Mesothelial cell of epicardium (in vitro differentiated cells): ENCODE results near the gene PAEP. TPM values are rescaled to one million over a fixed set of nuclear protein-coding genes. Genes with fewer than 3 reads are reported as not detected.
"Not testable (repeated sequence)": the region's sequence is repeated elsewhere in the genome, so short reads cannot be mapped to it uniquely, and the experiment has no call there.

ENCODE experiments used
- DNase-seq, 2 experiments: peaks; one replicate each; pipeline ENCODE4 v3.0.0; 2021; ENCODE audit warnings: low spot score in 2 of 2; ENCODE audit not compliant: unreplicated experiment in 2 of 2
- H3K27ac Mint-ChIP-seq: 2 replicates; pipeline ENCODE4 v1.8.0; 2021; ENCODE audit warnings: mixed read lengths
- H3K27me3 Mint-ChIP-seq: 2 replicates; pipeline ENCODE4 v1.8.0; 2021; ENCODE audit warnings: low read depth, mixed read lengths
- H3K36me3 Mint-ChIP-seq: 2 replicates; pipeline ENCODE4 v1.8.0; 2021; ENCODE audit warnings: mixed read lengths
- H3K4me1 Mint-ChIP-seq: 2 replicates; pipeline ENCODE4 v1.8.0; 2021; ENCODE audit warnings: mixed read lengths
- H3K4me3 Mint-ChIP-seq: 2 replicates; pipeline ENCODE4 v1.8.0; 2021; ENCODE audit warnings: mild to moderate bottlenecking, moderate library complexity, mixed read lengths
- H3K9me3 Mint-ChIP-seq: 2 replicates; pipeline ENCODE4 v1.8.0; 2021; ENCODE audit warnings: mixed read lengths
- CTCF ChIP-seq: fragments of 200-600 bp; sonication (generic); IDR thresholded peaks from one replicate; pipeline ENCODE4 v1.5.0; 2021; ENCODE audit warnings: antibody characterized with exemption; ENCODE audit not compliant: unreplicated experiment
- total RNA-seq: library from RNA; stranded (reverse); gene quantifications from 3 replicates; pipeline ENCODE4 v1.2.1, GENCODE V29; 2021

PAEP gene
- total RNA-seq, 1 donor from 2014 or later, result not detected

- H3K9me3 Mint-ChIP-seq, result peaks cover 13% of the 10 kb centered on the region
- no peak for DNase-seq
- H3K4me1 Mint-ChIP-seq, result peaks cover 7% of the 10 kb centered on the region
- H3K27ac Mint-ChIP-seq, result no peak overlapping the region
- H3K36me3 Mint-ChIP-seq, result no peaks in the 10 kb centered on the region
- TF ChIP-seq CTCF, result no peak
- H3K27me3 Mint-ChIP-seq, result no peaks in the 10 kb centered on the region
- no peak overlapping the region for H3K4me3 Mint-ChIP-seq
Observed at GRCh38 chr9:135531096-135531495, 30.5 kb upstream of the PAEP start.

- TF ChIP-seq CTCF, result no peak
- no peaks in the 10 kb centered on the region for H3K36me3 Mint-ChIP-seq
- H3K27me3 Mint-ChIP-seq, result no peaks in the 10 kb centered on the region
- peaks cover 10% of the 10 kb centered on the region for H3K4me1 Mint-ChIP-seq
- H3K9me3 Mint-ChIP-seq, result peaks cover 13% of the 10 kb centered on the region
- peak in 1 of 2 experiments; percentile 24 for DNase-seq
- no peak overlapping the region for H3K4me3 Mint-ChIP-seq
- no peak overlapping the region for H3K27ac Mint-ChIP-seq
Observed at GRCh38 chr9:135533113-135533512, 28.4 kb upstream of the PAEP start.

GRCh38 chr9:135533674-135534073, 27.9 kb upstream of the PAEP start:
- no peaks in the 10 kb centered on the region for H3K27me3 Mint-ChIP-seq
- peaks cover 13% of the 10 kb centered on the region for H3K9me3 Mint-ChIP-seq
- no peaks in the 10 kb centered on the region for H3K36me3 Mint-ChIP-seq
- H3K4me1 Mint-ChIP-seq, result peaks cover 10% of the 10 kb centered on the region
- TF ChIP-seq CTCF, result no peak
- no peak overlapping the region for H3K4me3 Mint-ChIP-seq
- peak in 1 of 2 experiments; percentile 32 for DNase-seq
- no peak overlapping the region for H3K27ac Mint-ChIP-seq

- not testable (repeated sequence) for H3K27ac Mint-ChIP-seq, H3K36me3 Mint-ChIP-seq, H3K27me3 Mint-ChIP-seq, H3K4me3 Mint-ChIP-seq
- Mint-ChIP-seq H3K4me1 (peaks cover 10% of the 10 kb centered on the region), H3K9me3 (peaks cover 11% of the 10 kb centered on the region)
- peak in 1 of 2 experiments; percentile 34 for DNase-seq
Observed at GRCh38 chr9:135534192-135534711, 27.3 kb upstream of the PAEP start.

GRCh38 chr9:135534826-135535225, 26.7 kb upstream of the PAEP start:
- DNase-seq, result not testable (repeated sequence)

DNA sequence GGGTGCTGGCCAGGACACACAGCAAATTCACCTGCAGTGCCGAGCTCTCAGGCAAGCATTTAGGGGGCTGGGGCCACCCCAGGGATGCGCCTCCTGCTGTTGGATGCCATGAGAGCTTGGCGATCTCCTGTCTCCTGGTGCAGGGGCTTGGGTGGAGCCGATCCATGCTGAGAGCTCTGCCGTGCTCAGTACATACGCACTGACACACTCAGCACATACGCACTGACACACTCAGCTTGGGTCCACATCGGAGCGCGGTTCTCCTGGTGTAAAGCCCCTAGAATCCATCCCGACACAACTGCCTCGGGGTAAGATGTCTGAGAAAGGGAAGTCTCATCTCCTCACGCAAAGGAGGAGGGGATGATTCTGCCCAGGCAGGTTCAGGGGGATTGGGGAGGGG, 25.9 kb upstream of the PAEP start:
- not testable (repeated sequence) for DNase-seq, H3K9me3 Mint-ChIP-seq, H3K27ac Mint-ChIP-seq, H3K4me3 Mint-ChIP-seq, H3K36me3 Mint-ChIP-seq, H3K27me3 Mint-ChIP-seq
- H3K4me1 Mint-ChIP-seq, result peaks cover 10% of the 10 kb centered on the region

More at GRCh38 chr9:135534826-135535225, 26.7 kb upstream of the PAEP start:
- not testable (repeated sequence) for H3K27me3 Mint-ChIP-seq, H3K27ac Mint-ChIP-seq, H3K9me3 Mint-ChIP-seq, H3K4me3 Mint-ChIP-seq, H3K36me3 Mint-ChIP-seq
- H3K4me1 Mint-ChIP-seq, result peaks cover 10% of the 10 kb centered on the region

- peaks cover 10% of the 10 kb centered on the region for H3K4me1 Mint-ChIP-seq
- H3K27ac Mint-ChIP-seq, result no peak overlapping the region
- H3K27me3 Mint-ChIP-seq, result peaks cover 4% of the 10 kb centered on the region
- no peak overlapping the region for H3K4me3 Mint-ChIP-seq
- TF ChIP-seq CTCF, result no peak
- DNase-seq, result no peak
- no peaks in the 10 kb centered on the region for H3K36me3 Mint-ChIP-seq
- no peaks in the 10 kb centered on the region for H3K9me3 Mint-ChIP-seq
Observed at GRCh38 chr9:135536216-135536615, 25.3 kb upstream of the PAEP start.

- not testable (repeated sequence) for H3K27me3 Mint-ChIP-seq, H3K36me3 Mint-ChIP-seq, H3K9me3 Mint-ChIP-seq
- Mint-ChIP-seq H3K4me3 (peak overlapping the region; percentile 32), H3K4me1 (peaks cover 21% of the 10 kb centered on the region), H3K27ac (peak overlapping the region; percentile 95)
- DNase-seq, result peak in 1 of 2 experiments; percentile 54
Observed at GRCh38 chr9:135543262-135543894, 18.2 kb upstream of the PAEP start.
